Fibroblast of skin of left quadriceps (primary cell): ENCODE measurements around the gene PLEKHO2.

Source experiments
- DNase-seq, 2 experiments: peaks; one replicate each; pipeline ENCODE4 v3.0.0-alpha.2; 2013; ENCODE audit warnings: low read depth in 2 of 2

PLEKHO2 gene

DNA sequence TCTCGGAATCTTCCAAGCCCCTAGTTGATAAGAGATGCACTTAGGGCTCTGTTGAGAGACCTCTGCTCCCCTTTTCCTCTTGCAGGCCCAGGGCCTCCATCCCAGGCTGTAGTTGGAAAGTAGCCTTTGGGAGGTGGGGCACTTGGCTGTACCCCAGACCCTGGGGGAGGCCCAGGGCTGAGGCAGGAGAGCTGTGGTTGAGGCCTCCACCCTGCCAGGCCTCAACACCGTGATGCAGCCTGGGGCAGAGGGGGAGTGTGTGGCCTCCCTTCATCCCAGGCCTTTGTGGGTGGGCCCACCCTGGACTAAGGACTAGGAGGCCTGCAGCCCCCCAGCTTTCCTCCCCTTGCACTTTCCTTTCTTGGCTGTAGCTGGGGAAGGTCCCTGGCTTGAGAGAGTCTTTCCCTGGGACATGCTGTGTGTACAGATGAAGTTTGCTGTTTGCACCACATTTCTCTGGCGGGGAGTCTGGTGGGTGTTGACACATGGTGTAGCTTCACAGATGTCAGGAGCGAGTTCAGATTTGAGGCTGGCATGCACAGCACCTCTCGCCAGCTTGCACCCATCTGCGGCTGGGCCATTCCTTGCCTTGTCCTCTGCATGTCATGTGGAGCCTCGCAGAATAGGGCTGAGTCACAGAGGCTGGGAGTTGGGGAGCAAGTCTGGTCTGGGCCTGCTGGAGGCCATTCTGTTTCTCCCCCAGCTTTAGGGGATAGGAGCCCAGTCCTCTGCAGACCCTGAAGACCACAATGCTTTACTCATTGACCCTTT is 13.7 kb downstream of the PLEKHO2 start:
- DNase-seq, result no peak

DNA sequence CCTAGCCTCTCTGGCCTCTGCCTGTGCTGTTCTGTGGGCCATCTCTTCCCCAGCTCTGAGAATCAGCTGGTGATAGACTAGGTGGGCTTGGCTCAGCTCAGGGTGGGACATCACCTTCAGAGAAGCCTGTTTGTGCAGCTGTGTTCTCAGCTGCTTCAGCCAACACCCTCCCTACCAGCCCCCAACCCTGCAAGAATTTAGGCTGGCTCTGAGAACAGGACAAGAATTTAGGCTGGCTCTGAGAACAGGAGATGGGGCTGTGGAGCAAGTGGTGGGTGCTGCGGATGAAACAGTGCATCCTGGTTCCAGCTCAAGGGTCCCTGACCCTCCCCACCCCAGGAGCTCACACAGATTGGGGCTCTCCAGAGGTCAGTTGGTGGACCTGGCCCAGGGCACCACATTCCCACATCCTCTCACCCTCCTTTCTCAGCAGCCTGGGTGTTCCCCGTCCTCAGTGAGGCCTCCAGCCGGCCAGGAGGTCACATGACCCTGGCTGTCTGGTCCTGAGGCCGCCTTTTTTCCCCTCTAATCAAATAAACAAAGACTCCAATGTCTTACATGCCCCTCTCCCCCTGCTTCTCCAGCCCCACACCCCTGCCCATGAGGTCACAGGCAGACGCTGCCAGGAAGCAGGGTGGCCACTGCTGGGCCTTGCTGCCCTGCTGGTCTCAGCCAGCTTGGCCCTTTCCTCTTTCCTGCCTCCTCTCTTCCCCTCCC is 14.9 kb downstream of the PLEKHO2 start:
- DNase-seq, result no peak

DNA sequence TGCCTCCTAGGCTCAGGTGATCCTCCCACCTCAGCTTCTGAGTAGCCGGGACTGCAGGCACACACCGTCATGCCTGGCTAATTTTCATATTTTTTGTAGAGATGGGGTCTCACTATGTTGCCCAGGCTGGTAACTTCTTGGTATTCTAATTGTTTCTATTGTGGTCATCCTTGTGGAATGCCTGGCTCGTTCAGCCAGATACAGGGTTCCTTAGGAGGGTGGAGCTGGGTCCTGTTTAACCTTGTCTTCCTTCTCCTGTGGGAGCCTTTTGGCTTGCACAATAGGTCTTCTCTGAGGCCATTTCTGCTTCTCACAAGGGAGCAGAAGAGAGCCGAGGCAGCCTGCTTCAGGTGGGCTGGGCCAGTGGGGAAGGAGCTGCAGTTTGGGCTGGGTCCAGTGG is 15.7 kb downstream of the PLEKHO2 start:
- no peak for DNase-seq

DNA sequence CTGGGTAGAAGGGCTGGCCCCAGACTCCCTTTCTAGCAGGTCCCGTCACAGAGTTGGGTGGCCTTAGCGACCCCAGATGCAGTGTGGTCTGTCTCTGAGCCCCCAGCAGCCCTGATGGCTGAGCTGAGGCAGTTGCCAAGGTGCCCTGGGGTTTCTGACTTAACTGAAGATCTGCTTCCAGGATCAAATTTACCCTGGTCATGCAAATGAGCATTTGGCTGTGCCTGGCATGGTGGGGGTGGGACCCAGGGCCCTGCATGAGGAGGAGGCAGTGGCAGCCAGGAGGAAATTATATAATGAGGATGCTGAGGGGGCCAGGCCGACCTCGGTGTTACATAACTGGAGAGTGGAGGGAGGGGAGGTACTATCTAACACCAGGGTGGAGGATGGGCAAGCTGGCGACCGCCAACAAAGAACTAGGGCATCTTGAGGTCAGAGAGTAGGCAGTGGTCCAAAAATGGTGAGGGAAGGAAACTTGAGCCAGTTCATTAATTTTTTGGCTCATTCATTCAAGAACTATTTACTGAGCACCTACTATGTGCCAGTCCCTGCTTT is 16.4 kb downstream of the PLEKHO2 start:
- no peak for DNase-seq

DNA sequence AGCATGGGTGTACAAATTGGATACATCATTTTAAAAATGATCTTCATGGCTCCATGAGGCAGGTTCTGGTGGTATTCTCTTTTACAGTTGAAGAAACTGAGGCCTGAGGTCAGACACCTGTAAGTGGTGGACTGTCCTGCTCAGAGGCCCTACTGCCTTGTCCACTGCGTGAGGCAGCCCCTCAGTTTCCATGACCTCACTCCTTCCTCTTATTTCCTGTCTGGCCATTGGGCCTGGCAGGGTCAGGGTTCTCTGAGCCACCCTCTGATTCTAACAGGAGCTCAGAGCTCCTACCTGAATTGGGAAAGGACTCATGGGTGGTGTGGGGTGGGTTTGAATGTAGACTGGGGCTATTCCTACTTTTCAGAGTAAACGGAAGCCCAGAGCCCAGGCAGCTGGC is 17.5 kb downstream of the PLEKHO2 start:
- no peak for DNase-seq

DNA sequence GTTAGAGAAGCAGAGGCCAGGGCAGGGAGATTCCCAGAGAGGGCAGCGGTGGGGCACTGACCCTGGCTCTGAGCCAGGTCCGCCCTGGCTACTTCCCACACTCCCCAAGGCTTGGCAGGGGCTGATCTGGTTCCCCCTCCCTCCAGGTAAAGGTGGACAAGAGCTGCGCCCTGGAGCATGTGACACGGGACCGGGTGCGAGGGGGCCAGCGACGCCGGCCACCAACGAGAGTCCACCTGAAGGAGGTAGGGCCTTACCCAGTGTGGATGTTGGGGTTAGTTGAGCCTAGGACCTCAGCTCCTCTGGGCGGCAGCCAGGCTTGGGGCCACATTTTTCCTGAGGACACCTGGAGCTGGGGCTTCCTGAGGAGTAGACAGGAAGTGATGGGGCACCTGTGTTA is 19.6 kb downstream of the PLEKHO2 start:
- DNase-seq, result no peak

DNA sequence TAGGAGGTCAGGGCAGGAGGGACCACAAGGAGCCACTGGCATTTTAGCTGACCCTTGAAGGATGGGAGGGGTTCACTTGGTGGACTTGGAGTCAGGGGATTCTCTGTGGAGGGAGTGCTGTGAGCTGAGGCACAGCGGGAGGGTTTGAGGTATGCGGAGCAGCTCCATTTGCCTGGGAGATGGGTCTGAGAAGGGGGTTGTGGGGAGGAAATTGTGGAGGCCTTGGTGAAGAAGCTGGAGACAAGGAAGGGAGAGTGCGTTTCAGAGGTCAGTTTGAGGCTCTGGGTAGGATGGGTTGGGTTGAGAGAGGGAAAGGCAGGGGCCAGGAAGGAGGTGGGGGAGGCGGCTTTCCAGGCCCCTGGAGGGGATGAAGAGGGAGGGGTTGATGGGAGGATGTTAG is 20.2 kb downstream of the PLEKHO2 start:
- DNase-seq, result no peak

DNA sequence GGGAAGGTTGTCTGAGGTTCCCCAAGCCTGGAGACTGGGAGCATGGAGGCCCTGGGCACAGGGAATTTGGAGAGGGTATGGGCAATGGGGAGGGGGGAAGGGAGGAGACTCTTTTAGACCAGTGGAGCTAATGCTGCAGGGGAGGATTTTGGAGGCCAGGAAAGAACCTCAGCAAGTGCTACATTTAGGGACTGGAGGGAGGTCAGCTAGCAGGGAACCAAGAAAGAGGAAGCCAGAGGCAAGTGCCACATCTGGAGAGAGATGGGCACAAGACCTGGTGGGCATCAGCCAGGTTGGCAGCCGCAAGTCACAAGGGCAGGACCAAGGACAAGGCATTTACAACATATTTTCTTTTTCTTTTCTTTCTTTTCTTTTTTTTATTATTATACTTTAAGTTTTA is 20.7 kb downstream of the PLEKHO2 start:
- no peak for DNase-seq

DNA sequence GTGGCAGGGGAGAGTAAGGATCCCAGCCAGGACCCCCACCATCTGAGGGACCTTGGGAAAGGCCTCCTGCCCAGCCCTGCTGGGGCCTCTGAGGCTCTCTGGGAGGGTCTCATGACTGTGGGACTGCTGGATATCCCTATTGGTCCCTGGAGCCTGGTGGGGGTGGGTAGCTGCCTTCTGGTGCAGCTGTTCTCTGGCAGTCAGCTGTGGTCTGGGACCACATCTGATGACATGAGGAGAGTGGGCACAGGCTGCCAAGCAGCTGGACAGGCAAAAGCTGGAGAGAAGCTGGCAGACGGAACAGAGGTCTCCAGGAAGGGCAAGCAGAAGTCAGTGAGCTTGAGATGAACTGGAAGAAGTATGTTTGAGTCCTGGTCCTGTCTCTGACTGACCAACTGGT is 22.4 kb downstream of the PLEKHO2 start:
- no peak for DNase-seq

DNA sequence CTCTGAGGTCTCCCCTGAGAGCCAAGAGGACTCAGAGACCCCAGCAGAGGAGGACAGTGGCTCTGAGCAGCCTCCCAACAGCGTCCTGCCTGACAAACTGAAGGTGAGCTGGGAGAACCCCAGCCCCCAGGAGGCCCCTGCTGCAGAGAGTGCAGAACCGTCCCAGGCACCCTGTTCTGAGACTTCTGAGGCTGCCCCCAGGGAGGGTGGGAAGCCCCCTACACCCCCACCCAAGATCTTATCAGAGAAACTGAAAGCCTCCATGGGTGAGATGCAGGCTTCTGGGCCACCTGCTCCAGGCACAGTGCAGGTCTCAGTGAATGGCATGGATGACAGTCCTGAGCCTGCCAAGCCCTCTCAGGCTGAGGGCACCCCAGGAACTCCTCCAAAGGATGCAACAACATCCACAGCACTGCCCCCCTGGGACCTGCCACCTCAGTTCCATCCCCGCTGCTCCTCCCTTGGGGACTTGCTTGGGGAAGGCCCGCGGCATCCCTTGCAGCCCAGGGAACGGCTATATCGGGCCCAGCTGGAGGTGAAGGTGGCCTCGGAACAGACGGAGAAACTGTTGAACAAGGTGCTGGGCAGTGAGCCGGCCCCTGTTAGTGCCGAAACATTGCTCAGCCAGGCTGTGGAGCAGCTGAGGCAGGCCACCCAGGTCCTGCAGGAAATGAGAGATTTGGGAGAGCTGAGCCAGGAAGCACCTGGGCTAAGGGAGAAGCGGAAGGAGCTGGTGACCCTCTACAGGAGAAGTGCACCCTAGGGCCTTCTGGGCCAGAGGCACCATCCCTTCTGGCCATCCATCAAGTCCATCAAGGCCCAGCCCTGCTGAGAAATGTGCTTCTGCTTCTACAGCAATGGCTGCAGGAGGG is 23.6 kb downstream of the PLEKHO2 start:
- DNase-seq, result no peak

DNA sequence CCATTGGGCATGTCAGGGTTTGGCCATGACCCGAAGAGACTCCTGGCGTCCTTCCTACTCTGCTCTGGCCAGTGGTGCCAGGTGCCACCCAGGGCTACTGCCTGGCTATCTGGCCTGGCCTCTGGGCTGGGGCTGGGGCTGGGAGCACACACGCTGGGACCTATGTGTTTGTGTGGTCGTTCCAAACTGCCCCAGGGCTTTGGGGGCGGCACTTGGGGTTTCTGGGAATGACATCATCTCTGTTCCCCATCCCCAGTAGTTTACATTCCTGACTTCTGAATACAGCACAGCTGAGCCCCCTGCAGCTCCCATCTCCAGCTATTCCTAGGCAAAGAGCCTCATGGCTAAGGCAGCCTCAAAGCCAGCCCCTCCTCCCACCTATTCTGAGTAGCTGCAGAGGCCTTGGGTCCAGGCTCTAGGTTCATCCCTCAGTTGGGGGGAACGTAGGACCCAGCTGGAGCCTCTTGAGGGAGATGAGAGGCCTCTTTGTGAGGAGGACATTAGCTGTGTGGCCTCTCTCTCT is 24.3 kb downstream of the PLEKHO2 start:
- DNase-seq, result peak; percentile 74 to 75

DNA sequence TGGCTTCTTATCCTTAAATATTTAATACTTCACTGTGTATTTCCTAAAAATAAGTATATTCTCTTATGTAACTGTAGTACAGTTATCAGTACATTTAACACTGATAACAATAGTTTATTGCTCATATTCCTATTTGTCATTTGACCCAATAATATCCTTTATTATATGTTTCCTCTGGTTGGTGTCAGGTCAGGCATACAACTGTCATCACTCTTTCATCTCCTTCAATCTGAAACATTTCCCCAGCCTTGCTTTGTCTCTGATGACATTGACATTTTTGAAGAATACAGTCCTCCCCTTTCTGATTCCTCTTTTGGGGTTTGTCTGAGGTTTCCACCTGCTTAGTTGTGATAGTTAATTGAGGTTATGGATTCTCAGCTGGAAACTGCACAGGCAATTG is 27.8 kb downstream of the PLEKHO2 start:
- no peak for DNase-seq

DNA sequence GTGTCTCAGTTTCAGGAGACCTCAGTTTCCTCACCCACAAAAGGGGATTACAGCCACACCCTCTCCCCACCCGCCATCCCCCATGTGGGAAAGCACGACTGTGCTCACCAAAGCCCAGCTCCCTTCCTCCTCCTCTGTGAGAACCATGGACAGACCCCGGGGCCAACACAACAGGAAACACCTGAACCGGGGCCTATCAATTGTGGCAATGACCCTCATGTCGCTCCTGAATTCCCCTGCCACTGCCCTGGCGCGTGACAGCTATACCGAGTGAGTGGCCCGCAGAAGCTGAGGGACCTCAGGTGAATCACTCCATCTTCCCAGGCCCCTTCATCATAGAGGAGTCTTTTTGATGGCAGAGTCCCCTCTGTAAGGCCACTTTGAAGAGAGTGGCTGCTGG is 28.6 kb downstream of the PLEKHO2 start:
- DNase-seq, result no peak

DNA sequence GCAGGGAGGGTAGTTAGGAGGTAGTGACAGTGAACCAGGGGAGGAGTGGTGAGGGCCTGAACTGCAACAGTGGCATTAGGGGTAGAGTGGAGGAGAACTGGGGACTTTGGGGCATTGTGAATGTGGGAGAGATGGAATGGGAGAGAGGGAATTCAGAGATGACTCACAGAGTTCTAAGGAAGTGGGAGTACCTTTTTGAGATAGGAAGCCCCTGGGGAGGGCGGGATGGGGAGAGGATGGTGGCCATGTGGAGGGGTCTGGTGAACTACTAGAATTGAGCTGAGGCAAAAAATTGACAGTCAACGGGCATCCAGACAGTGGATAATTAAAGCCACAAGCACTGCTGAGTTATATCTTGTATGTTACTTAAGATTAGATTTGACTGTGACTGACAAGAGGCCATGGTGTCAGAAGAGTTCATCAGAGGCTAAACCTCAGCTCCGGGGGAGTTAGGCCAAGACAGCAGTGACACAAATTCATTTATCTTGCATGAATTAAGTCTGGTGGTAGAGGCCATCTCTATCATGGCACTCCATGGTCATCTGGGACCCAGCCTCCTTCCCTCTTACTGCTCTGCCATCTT is 34.0 kb downstream of the PLEKHO2 start:
- DNase-seq, result no peak

DNA sequence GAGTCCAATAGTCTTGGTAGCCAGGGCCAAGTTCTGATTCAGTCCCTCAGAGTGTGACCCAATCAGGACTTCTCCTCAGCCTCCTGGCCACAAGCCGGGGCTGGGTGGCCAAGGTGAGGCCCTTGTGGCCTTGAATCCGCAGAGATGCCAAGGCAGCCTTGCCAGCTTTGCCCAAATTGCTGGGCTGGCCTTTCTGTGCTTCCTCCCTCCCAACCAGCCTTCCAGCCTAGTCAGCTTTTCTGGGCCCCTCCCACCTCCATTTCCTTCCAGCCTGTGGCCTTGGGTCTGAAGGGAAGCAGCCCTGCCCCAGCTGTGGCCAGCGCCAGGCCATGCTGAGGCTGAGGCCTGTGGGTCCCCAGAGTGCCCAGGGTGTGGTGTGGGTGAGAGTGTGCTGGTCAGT is 35.7 kb downstream of the PLEKHO2 start:
- DNase-seq, result no peak

DNA sequence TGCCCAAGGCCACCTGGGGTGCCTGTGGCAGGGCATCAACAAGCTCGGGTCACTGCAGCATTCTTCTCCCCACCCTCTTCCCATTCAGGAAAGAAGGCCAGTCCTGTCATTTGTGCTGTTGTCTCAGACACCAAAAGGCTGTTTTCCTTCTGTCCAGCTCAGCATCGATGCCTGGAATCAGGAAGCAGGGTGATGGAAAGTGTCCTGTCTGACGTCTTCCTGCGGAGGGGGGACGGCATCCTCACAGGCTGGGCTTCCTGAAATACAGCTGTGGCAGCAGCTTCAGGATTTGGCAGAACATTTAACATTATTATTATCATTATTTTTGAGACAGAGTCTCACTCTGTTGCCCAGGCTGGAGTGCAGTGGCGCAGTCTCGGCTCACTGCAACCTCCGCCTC is 37.0 kb downstream of the PLEKHO2 start:
- no peak for DNase-seq

DNA sequence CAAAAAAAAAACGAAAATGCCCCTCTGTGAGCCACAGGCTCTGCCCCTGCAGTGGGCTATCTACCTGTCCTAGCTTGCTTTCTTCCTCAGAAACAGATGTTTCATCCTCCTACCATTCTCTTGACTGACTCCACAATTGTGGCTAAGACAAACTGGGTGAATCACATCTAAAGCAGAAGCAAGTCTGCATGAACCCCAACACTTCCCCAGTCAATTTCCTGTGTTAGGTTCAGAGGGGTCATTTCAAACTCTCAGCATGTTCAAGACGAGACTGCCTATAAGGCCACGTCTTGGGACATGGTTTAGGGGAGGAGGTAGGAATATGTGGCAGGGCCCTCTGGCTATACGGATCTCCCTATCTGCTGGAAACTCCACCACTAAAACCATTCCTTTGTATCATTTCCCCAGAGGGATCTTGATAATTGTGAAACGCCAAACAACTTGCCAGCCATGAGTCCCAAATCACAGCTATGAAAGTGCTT is 41.4 kb downstream of the PLEKHO2 start:
- DNase-seq, result no peak

DNA sequence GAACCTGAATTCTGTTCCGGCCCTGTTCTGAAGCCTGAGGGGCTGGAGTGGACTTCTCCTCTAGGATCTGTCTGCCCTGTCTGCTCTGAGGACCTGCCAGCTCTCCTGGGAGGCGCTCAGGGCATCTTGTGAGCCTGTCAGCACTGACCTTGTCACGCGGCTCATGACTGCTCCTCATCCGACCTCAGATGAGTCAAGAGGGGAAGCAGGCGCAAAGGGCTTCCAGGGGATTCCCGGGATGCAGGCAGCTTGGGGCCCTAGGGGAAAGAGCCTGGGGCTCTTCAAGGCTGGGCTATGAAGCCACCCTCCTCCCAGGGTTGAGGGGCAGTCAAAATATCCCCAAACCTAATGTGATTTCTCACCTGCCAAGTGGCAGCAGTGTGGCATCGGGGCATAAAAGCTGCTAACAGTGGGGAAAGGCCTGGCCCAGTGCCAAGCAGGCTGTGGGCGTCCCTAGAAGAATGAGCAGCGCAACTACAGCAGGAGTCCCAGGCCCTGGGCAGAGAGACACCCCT is 42.3 kb downstream of the PLEKHO2 start:
- DNase-seq, result peak; percentile 36 to 51

DNA sequence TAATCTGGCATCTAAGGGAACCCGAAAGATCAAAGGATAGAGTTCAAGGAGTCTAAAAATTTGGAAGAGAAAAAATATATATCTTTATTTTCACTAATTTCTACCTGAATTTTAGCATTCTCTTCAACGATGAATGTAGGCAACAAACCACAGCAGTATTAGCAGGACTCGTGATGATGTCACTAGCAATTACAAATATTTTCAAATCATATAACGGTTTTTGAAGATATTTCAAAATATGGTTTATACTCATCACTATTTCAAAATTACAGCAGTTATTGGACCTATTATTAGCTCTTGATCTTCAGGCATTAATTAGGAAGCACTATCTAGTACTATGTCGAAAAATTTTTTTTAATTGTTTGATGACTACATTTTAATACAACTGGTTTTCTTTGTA is 43.0 kb downstream of the PLEKHO2 start:
- DNase-seq, result no peak

DNA sequence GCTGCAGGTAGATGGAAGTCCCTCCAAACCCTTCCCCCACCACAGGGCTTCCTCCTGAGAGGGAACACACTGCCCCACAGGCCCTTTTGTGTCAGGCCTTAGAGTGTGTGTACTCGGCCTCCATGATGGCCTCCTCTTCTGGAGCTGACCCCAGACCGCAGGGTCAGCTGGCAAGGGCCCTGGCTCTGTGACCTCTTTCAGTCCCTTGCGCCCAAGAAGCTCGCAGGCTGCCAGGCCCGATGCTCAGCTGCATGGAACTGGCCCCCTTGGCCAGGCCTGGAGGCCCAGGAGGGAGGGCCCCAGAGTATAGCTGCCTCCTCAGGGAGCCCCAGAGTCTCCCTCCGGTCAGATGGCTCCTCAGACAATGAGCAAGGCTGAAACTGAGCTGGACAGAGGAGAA is 46.6 kb downstream of the PLEKHO2 start:
- no peak for DNase-seq

DNA sequence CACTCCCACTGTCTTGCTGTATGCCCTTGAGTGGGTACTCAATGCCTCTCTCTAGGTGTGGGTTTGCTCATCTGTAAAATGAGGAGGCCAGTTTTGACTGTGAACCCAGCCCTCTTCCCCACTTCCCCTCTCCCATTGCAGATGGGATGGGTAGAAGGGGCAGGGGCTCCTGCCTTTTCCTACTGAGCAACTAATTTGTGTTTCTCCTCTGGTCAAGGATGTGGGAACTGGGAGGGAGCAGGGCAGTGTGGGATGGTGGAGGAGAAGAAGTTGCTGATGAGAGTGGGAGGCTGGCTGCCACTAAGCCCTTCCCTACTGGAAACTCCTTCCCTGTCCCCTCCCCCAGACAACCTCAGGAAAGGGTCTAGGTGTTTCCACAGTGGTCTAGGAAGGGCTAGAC is 49.8 kb downstream of the PLEKHO2 start:
- no peak for DNase-seq
